ENCODE results near the gene PIK3CB.
"Not testable (repeated sequence)": the region's sequence is repeated elsewhere in the genome, so short reads cannot be mapped to it uniquely, and the experiment has no call there.

PIK3CB gene

GRCh38 chr3:138675393-138675792, 159.3 kb downstream of the PIK3CB start:
- DNase-seq, result no peak

GRCh38 chr3:138673641-138674530, 160.8 kb downstream of the PIK3CB start:
- no peak for DNase-seq

- DNase-seq, result no peak
Observed at GRCh38 chr3:138670407-138670806, 164.3 kb downstream of the PIK3CB start.

- no peak for DNase-seq
Observed at GRCh38 chr3:138668107-138668506, 166.6 kb downstream of the PIK3CB start.

GRCh38 chr3:138657508-138657907, 177.2 kb downstream of the PIK3CB start:
- DNase-seq, result no peak

GRCh38 chr3:138653567-138653966, 181.2 kb downstream of the PIK3CB start:
- DNase-seq, result no peak

GRCh38 chr3:138649134-138649533, 185.6 kb downstream of the PIK3CB start:
- no peak for DNase-seq

GRCh38 chr3:138646513-138646912, 188.2 kb downstream of the PIK3CB start:
- no peak for DNase-seq

- no peak for DNase-seq
Observed at GRCh38 chr3:138646008-138646407, 188.7 kb downstream of the PIK3CB start.

- no peak for DNase-seq
Observed at GRCh38 chr3:138642927-138643253, 191.8 kb downstream of the PIK3CB start.

- no peak for DNase-seq
Observed at GRCh38 chr3:138642226-138642926, 192.4 kb downstream of the PIK3CB start.

GRCh38 chr3:138640537-138640936, 194.2 kb downstream of the PIK3CB start:
- no peak for DNase-seq

GRCh38 chr3:138638641-138639040, 196.1 kb downstream of the PIK3CB start:
- no peak for DNase-seq

- peak; percentile 48 for DNase-seq
Observed at GRCh38 chr3:138629526-138629925, 205.2 kb downstream of the PIK3CB start.

- no peak for DNase-seq
Observed at GRCh38 chr3:138625707-138626365, 208.9 kb downstream of the PIK3CB start.

GRCh38 chr3:138624518-138624917, 210.2 kb downstream of the PIK3CB start:
- DNase-seq, result no peak

GRCh38 chr3:138620431-138620830, 214.3 kb downstream of the PIK3CB start:
- DNase-seq, result no peak

GRCh38 chr3:138615462-138615861, 219.3 kb downstream of the PIK3CB start:
- DNase-seq, result no peak

- DNase-seq, result no peak
Observed at GRCh38 chr3:138609898-138610266, 224.8 kb downstream of the PIK3CB start.

GRCh38 chr3:138608322-138609135, 226.2 kb downstream of the PIK3CB start, which contains the start of gene FAIM:
Gene FAIM, plus strand, starts transcription at chr3:138608771. Its CDS starts 10,956 bp downstream, at chr3:138619727.
- no peak for DNase-seq

- not testable (repeated sequence) for DNase-seq
Observed at GRCh38 chr3:138604106-138604595, 230.6 kb downstream of the PIK3CB start.

All from NCI-H524 treated with DMSO at 0.1 percent for 48 hours (cell line).